Stimulated activated CD8-positive, alpha-beta memory T cell treated with anti-CD3 and anti-CD28 coated beads, Interleukin-15, amount 100 ng/mL, for 4 hours (primary cell): Measurements from ENCODE around the gene CIAO2A.
"Not testable (repeated sequence)": the region's sequence is repeated elsewhere in the genome, so short reads cannot be mapped to it uniquely, and the experiment has no call there.

Experiments
- DNase-seq, 2 donors: peaks; one replicate each; pipeline ENCODE4 v3.0.0-alpha.2; 2020; ENCODE audit warnings: low read depth in 2 of 2

CIAO2A gene

GRCh38 chr15:64093627-64094417 lies at the start of gene CIAO2A:
Gene CIAO2A, minus strand, starts transcription at chr15:64093838. Its CDS starts 70 bp downstream, at chr15:64093768.
- peak; percentile 78 to 91 for DNase-seq

DNA sequence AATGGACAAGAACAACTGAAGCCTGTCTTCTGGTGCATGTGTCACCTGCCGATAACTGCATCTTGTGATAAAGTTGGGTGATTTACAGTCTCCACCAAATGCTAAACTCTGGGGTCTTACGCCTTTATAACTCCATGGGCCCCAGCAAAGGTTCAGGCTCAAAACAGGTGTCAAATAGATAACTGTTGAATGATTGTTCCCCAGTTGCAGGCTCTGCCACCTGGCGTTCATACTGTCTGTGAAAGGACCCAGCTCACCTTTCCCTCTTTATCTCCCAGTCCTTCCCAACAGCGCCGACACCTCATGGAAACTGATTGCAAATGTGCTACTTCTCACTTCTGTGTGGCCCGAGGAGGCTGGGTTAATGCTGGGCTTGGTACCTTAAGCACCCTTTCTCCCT lies 49.6 kb upstream of the CIAO2A start:
- no peak for DNase-seq

- no peak for DNase-seq
Observed at GRCh38 chr15:64141798-64142512, 48.3 kb upstream of the CIAO2A start.

DNA sequence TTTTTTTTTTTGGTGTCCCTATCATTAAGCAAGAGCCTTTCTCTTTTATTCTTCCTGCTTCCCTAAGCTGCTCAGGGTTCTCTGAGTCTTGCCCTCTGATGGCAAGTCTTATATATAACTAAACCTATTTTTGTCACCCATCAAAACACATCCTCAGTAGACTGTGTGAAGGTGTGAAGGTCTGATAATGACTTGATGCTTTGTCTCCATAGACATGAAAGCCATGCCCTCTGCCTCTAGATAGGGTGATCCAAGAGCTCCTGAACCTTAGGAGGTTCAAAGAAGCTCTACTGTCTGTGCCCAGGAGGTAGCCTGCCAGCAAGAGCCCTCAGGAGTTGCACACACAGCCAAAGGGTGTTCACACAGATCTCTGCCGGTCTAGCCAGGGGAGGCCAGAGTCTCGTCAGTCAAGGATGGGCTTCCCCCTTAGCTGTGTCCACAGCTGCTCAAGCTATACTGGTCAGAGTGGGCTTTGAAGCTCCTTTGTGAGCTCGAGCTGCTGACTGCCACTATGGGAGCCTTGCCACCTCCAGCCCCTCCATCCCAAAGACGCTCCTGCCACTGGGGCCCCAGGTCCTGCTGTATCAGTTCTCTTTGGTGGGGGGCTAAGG lies 44.8 kb upstream of the CIAO2A start:
- DNase-seq = no peak

GRCh38 chr15:64137226-64137833 lies 43.7 kb upstream of the CIAO2A start:
- DNase-seq = no peak

DNA sequence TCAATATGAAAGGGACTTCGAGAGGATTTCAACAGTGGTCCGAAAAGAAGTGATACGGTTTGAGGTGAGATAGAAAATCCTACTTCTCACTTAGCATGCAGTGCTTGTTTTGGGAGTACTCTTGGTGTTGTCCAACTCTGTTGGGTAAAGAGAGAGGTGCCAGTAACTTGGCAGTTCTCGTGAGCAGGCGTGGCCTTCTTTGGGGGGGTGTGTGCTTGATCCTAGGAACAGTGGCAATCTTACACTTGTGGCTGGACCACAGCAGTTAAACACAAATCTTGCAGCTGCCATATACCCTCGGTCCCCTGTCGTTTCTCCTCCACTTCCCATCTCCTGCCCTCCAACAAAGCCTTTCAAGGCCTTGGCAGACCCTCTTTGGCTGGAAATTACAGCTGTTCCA lies 42.7 kb upstream of the CIAO2A start:
- DNase-seq = no peak

- DNase-seq = no peak
Observed at GRCh38 chr15:64134345-64134829, 40.7 kb upstream of the CIAO2A start.

- no peak for DNase-seq
Observed at GRCh38 chr15:64133623-64134344, 40.1 kb upstream of the CIAO2A start.

- no peak for DNase-seq
Observed at GRCh38 chr15:64132217-64132616, 38.6 kb upstream of the CIAO2A start.

GRCh38 chr15:64131547-64131946 lies 37.9 kb upstream of the CIAO2A start:
- no peak for DNase-seq

GRCh38 chr15:64130159-64130558 lies 36.5 kb upstream of the CIAO2A start:
- no peak for DNase-seq

GRCh38 chr15:64127521-64128270 lies 34.1 kb upstream of the CIAO2A start:
- no peak for DNase-seq

DNA sequence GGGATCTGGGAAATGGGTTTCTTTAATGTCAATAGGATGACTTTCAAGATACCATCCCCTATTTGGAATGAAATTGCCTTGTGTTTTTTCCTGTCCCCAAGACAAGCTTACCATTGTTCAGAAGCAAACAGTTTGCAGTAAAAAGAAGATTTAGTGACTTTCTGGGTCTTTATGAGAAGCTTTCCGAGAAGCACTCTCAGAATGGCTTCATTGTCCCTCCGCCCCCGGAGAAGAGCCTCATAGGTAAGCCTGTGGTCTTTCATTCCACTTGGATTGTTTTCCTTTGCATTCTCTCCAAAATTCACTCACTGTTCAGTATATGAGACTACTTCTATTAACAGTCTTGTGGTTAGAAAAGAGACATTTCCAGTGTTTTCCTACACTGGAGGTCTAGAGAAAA lies 32.3 kb upstream of the CIAO2A start:
- no peak for DNase-seq

DNA sequence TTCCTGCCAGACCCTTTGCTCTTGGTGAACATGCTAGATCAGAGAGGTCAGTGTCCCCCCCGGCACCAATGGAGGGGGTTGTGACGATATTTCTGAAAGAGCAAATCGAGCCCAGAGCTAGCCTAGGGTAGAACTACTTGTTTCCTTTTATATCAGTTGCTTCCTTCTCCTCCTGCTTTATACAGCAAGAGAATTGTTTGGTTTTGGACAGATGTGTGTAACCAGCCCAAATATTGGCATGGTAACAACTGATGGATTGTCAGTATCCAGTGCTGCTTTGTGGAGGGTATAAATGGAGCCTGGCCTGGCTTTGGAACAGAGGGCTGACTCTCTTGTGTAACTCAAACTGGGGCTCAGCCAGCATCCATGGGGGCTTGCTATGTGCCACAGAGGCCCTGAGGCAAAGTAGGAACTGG lies 29.3 kb upstream of the CIAO2A start:
- DNase-seq = no peak

DNA sequence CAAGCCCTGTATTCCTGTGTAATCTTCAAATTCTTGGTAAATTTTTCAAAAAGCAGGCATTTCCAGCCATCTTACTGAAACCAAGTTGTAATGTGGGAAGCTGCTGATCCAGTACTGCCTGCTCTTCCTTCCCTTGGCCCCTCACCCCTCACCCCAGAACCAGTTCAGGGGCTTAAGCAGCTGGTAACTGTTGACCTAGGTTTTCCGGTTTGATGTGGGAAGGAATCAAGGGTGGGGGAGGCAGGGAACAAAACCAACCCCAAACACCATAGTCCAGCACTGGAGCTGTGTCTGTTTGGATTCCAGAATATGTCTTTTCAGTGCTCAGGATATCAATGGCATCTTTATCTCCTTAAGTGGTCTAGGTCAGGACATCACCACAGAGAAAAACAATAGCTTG lies 28.8 kb upstream of the CIAO2A start:
- DNase-seq = no peak

DNA sequence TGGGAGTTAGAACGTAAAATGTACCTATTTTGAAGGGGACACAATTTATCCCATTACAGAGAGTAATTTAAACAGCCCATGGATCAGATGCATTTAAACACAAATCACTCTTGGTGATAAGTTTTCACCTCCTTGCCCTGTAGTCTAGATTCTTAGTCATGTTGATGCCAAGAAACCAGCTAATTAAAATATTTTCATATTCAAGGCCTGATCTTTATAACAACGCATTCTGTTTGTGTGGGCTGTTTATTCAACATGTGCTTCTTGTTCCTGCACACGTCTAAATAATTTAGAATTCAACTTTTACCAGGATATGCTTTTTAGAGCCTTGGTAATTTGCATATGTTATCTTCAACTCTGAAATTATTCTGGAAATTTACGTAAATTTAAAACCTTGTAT lies 28.0 kb upstream of the CIAO2A start:
- DNase-seq = no peak

DNA sequence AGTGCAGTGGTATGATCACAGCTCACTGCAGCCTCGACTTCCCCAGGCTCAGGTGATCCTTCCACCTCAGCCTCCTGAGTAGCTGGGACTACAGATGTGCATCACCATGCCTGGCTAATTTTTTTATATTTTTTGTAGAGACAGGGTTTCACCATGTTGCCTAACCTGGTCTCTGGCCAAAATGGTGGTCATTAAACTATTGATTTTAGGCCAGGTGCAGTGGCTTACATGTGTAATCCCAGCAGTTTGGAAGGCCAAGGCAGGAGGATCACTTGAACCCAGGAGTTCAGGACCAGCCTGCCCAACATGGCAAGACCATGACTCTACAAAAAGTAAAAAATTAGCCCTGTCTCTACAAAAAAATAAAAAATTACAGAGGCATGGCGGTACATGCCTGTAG lies 26.7 kb upstream of the CIAO2A start:
- DNase-seq = not testable (repeated sequence)

GRCh38 chr15:64117759-64118487 lies 24.3 kb upstream of the CIAO2A start:
- no peak for DNase-seq

DNA sequence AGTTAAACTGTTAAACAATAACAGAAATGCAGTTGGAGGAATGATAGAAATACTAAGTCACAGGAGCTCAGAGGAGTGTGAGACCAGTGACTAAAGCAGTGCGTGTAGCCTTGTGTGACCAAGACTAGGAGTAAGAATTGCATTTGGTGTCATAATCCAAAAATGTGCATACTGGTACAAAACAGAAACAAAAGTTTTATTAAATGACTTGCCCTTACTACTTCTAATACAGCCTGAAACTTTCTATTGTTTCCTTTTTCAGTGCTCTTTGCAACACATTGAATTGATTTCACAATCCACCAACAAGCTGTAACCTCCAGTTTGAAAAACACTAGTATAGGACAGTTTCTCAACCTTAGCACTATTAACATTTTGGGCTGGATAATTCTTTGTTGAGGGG lies 19.3 kb upstream of the CIAO2A start:
- DNase-seq = no peak
